ENCODE results near the gene MC1R. TPM values are rescaled to one million over a fixed set of nuclear protein-coding genes. Genes with fewer than 3 reads are reported as not detected.

Gene MC1R
- total RNA-seq, 1 donor from 2014 or later: 6.9 TPM

GRCh38 chr16:89936034-89936433, 17.4 kb downstream of the MC1R start:
- DNase-seq (ENCODE audit: extremely low spot score, unreplicated experiment): no peak
- no peak overlapping the region for H3K4me3 Mint-ChIP-seq (ENCODE audit: unreplicated experiment)
- no peak for TF ChIP-seq CTCF (IDR thresholded peaks at IDR 0.05)
- H3K27me3 Mint-ChIP-seq (ENCODE audit: unreplicated experiment): no peaks in the 10 kb centered on the region
- H3K36me3 Mint-ChIP-seq (ENCODE audit: unreplicated experiment): peaks cover 16% of the 10 kb centered on the region
- H3K4me1 Mint-ChIP-seq (ENCODE audit: unreplicated experiment): no peaks in the 10 kb centered on the region
- H3K27ac Mint-ChIP-seq (ENCODE audit: unreplicated experiment): no peak overlapping the region
- no peaks in the 10 kb centered on the region for H3K9me3 Mint-ChIP-seq (ENCODE audit: unreplicated experiment)

DNA sequence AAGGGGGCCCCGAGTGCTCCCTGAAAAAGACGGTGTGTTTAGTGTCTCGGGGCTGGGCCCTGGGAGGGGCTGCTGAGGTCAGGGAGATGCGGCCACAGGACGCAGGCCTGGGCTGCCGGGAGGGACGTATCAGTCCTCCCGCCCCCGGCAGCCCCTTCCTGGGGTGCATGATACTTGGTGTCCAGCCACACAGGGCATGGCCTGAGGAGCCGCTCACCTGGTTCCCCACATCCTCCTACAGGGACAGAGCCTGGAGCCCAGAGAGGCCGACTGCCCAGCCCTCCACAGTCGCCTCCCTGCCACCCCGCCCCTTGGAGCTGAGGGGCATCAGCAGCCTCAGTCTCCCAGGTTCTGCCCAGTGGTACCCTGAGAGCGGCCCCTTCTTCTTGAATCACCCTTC, 17.8 kb downstream of the MC1R start:
- Mint-ChIP-seq H3K36me3 (ENCODE audit: unreplicated experiment) (peaks cover 16% of the 10 kb centered on the region), H3K27ac (ENCODE audit: unreplicated experiment) (no peak overlapping the region), H3K4me3 (ENCODE audit: unreplicated experiment) (no peak overlapping the region), H3K4me1 (ENCODE audit: unreplicated experiment) (no peaks in the 10 kb centered on the region), H3K9me3 (ENCODE audit: unreplicated experiment) (no peaks in the 10 kb centered on the region), H3K27me3 (ENCODE audit: unreplicated experiment) (no peaks in the 10 kb centered on the region)
- no peak for TF ChIP-seq CTCF (IDR thresholded peaks at IDR 0.05)
- DNase-seq (ENCODE audit: extremely low spot score, unreplicated experiment): no peak

DNA sequence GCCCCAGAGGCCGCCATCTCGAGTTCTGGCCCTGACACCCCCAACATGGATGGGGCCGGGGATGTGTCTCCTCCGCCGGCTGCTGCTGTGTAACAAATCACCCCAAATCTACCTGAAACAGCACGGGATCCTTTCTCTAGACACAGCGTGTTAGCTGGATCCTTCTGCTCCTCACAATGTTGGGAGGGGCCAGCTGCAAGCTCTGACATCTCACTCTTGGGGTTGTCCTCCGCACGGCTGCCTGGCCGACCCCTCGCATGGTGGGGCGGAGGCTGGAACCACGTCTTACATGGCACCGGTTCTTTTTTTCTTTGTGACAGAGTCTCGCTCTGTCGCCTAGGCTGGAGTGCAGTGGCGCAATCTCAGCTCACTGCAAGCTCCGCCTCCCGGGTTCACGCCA, 18.3 kb downstream of the MC1R start:
- no peak for TF ChIP-seq CTCF (IDR thresholded peaks at IDR 0.05)
- H3K27ac Mint-ChIP-seq (ENCODE audit: unreplicated experiment): no peak overlapping the region
- H3K27me3 Mint-ChIP-seq (ENCODE audit: unreplicated experiment): no peaks in the 10 kb centered on the region
- no peak for DNase-seq (ENCODE audit: extremely low spot score, unreplicated experiment)
- H3K4me1 Mint-ChIP-seq (ENCODE audit: unreplicated experiment): no peaks in the 10 kb centered on the region
- H3K4me3 Mint-ChIP-seq (ENCODE audit: unreplicated experiment): no peak overlapping the region
- H3K36me3 Mint-ChIP-seq (ENCODE audit: unreplicated experiment): peaks cover 16% of the 10 kb centered on the region
- no peaks in the 10 kb centered on the region for H3K9me3 Mint-ChIP-seq (ENCODE audit: unreplicated experiment)

DNA sequence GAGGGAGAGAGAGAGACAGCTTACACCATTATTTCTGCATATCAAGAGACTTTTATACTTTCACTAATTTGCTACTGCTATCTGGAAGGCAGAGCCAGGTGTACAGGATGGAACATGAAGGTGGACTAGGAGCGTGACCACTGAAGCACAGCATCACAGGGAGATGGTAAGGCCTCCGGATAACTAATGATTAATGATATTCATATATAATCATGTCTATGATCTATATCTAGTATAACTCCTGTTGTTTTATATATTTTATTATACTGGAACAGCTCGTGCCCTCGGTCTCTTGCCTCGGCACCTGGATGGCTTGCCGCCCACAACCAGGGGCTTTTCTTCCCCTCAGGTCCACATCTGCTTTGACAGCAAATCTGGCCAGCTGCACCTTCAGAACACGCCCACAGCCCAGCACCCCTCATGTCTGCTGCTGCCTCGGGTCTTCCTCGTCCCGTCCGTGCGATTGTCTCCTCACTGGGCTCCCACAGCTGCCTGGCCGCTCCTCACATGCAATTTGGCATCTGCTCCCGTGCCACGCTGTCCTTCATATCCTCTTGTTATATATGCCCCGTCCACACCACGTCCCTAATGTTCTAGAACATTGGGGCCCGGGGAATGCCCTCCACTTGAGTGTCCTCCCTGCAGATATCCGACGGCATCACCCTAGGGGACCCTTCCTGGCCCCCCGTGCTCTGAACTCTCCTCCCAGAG, 19.7 kb downstream of the MC1R start:
- no peak for TF ChIP-seq CTCF (IDR thresholded peaks at IDR 0.05)
- no peak overlapping the region for H3K27ac Mint-ChIP-seq (ENCODE audit: unreplicated experiment)
- no peaks in the 10 kb centered on the region for H3K4me1 Mint-ChIP-seq (ENCODE audit: unreplicated experiment)
- peaks cover 12% of the 10 kb centered on the region for H3K36me3 Mint-ChIP-seq (ENCODE audit: unreplicated experiment)
- DNase-seq (ENCODE audit: extremely low spot score, unreplicated experiment): no peak
- no peaks in the 10 kb centered on the region for H3K27me3 Mint-ChIP-seq (ENCODE audit: unreplicated experiment)
- H3K9me3 Mint-ChIP-seq (ENCODE audit: unreplicated experiment): no peaks in the 10 kb centered on the region
- H3K4me3 Mint-ChIP-seq (ENCODE audit: unreplicated experiment): no peak overlapping the region

DNA sequence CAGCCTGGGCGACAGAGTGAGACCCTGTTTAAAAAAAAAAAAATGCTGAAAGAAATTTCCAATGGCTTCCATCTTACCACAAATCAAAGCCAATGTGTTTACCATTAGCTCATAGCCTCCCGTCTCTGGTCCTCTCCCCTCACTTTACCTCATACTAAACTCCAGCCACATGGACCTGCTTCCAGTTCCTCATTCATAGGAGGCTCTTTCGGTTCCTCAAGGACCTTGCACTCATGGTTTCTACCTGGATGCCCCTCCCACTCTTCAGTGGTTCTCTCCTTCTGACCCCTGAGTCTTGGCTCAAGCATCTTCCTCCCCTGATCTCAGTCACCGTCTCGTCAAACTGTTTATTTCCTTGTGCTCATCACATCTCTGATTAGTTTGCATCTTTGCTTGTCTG, 26.1 kb downstream of the MC1R start:
- Mint-ChIP-seq H3K4me1 (ENCODE audit: unreplicated experiment) (peaks cover 10% of the 10 kb centered on the region), H3K27me3 (ENCODE audit: unreplicated experiment) (no peaks in the 10 kb centered on the region), H3K27ac (ENCODE audit: unreplicated experiment) (no peak overlapping the region), H3K36me3 (ENCODE audit: unreplicated experiment) (no peaks in the 10 kb centered on the region), H3K9me3 (ENCODE audit: unreplicated experiment) (no peaks in the 10 kb centered on the region), H3K4me3 (ENCODE audit: unreplicated experiment) (no peak overlapping the region)
- no peak for DNase-seq (ENCODE audit: extremely low spot score, unreplicated experiment)
- TF ChIP-seq CTCF (IDR thresholded peaks at IDR 0.05): no peak
